ENCODE data around the gene EPB42.

The EPB42 gene

DNA sequence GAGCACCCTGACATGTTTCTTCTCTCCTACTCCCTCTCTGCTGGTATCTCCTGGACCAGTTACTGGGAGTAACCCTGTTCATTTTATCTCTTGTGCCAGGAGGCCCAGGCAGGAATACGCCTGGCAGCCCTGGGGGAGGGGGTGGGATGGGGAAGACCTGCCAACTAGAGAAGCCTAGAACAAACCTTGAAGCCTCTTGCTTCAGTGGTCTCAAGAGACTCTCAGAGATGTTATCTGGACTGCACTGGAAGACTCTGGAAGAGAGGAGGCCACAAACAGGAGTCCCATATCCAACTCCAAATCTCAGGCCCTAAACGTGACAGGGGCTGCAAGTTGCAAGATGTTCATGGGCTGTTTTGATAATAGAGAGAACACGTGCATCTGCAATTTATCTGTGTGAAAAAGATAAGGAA lies at the start of gene EPB42:
TSS of gene EPB42 (minus strand) at position 28 of the 413 bp plus-strand sequence. CDS start 193 bp downstream, outside the sequence.
- DNase-seq (ENCODE audit: low read depth): no peak

DNA sequence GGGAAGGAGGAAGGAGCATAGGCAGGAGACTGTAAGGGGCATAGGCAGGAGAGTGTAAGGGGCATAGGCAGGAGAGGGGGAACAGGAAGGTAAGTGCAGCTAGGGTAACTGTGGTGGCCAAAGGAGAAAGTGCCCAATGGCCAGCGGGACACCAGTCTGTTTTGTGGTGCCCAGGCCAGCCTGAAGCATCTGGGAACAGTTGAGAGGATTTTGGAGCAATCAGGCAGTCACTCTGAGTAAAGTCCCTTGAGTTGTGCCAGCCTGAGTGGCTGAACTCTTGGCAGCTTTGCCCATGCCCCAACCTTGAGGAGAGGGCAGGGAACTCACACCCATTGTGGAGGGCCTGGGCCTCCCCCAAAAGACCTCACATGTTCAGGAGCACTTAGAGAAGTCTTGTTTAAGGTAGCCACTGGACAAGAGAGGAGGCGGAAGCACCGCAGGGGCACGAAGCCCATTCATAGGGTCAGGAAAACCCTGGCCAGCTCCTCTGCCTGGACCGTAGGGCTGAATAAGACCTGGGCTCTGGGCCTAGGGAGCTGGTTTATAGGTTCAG lies 49.4 kb upstream of the EPB42 start:
- DNase-seq (ENCODE audit: low read depth): no peak

DNA sequence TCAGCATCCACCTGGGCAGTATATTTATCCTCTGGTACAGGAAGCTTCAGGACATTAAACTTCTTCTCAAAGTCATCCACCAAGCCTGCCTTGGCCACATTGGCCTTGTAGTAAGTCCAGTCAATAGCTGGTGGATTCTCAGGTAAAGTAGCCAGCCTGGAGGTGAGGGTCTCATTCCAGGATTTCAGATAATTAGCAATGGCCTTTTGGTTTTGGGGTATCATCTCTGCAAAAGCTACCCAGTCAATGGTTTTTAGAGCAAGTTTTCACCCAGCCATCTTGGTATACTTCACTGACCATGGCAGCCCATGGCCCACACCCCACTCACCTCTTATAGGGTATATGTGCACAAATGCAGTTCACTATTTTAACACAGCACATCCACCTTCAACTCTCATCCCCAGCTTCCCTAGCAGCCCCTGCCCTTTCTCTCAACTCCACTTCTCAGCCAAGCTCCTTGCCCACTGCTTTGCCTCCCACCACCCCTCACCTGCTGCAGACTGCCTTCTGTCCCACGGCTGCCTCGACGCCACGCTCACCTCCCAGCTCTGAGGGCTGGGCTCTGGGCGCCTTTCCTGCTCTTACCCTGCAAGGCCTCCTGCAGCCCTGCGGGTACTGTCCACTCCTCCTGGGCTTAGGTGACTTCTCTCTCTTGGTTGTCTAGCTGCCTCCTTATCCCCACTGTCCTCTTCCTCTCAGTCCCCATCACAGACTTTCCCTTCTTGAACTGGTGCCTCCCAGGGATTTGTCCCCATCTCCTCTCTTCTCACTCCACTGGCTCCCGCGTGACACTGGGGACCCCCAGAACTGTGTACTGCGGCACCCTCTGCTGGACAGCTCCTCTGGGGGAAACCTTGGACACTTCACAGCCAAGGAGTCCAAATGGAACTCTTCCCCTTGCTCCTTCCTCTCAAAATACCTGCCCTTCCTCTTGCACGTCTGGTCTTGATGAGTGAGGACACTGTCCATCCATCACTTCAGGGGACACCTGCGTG lies 47.6 kb upstream of the EPB42 start:
- peak; percentile 16 for DNase-seq (ENCODE audit: low read depth)

DNA sequence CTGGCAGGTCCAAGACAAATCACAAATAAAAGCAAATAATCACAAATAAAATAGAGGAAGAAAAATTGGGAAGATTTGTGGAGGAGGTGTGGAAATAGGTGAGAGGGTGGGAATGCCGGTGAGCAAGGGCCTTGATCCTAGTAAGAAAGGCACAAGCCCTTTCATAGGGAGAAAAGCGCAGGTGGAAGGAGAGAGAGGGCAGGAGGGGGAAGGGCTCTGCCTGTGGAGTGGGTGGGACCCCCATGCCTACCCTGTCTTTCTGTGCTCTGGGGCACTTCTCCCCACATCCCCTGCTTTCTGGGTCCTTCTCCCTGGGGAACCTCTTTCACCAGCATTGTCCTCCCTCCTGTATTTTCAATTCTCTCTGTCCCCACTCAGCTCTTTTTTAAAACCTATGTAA lies 46.6 kb upstream of the EPB42 start:
- DNase-seq (ENCODE audit: low read depth): no peak

DNA sequence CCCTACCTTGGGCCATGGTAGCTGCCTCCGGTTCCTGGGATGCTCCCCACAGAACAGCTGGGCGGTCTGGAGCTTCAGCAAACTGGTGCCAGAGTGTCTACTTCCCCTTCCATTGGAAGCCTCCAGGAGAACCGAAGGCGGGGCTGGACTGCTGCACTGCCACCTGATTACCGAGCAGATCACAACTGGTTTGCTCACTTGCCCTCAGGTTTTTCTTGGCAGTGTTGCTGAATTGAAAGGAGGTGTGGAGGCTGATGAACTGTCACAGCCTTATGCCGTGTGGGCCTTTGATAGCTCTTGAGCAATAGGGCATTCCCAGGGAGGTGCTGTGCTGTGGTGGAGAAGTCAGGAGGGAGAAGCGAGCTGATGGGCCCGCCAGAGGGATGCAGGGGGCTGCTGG lies 46.0 kb upstream of the EPB42 start, which contains the start of gene TGM5:
TSS of gene TGM5 (minus strand) at position 95 of the 400 bp plus-strand sequence. CDS start at position 16, 79 bp downstream.
- DNase-seq (ENCODE audit: low read depth): no peak

DNA sequence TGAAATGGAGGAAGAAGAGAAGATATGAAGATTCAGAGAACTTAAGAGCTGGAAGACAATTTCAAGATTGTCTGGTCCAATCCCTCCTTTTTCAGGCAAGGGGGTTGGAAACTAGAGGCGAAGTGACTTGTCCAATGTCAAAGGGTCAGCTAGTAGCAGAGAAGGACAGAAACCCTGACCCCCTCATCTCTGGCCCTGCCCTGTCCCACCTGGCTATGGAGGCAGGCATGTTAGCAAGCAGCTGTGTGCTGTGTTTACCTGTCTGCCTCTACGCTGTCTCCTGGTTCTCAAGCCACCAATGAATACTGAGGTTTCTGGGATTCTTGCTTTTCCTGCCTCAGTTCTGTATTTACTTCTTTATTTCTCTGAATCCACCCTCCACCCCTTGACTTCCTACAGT lies 45.6 kb upstream of the EPB42 start:
- DNase-seq (ENCODE audit: low read depth): no peak

DNA sequence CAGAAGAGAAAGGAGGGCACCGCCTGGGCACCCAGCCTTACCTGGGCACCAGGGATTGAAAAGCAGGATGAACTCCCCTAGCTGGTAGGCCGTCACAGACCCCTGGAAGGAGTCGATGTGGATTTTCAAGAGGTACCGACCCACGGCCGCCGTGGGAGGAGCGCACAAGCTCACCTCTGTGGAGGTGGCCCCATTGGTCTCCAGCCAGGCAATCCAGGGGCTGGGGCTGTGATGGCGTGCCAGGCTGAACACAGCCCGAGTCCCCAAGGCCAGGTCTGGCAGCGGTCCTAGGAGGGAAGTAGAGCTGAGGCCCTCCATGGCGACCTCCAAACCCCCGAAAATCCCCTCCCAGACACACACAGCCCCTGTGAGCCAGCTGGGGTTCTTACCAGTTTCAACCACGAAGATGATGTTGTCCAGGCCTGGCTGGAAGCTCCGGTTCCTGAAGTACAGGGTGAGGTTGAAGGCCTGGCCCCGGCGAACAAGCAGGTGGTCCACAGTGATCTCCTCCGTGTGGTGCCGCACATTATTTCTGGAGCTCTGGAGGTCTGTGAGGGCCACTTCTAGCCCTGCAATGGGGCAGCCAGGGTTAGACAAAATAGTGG lies 39.3 kb upstream of the EPB42 start:
- DNase-seq (ENCODE audit: low read depth): no peak

DNA sequence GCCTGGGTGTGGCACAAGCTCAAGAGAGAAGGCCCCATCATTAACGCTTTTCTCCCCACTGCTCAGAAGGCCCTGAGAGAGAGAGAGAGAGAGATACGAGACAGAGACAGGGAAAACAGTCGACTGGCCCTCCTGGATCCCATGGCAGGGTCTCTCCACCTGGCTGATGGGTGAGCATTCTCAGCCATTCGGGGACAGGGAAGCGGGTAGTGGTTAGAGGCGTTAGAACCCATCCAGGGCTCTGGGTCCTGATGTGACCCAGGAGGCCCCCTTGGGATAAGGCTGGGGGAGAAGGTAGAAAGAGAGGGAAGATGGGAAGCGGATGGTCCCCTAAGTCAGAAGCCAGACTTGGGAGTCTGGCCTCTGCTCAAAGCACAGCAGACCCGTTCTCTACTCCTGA lies 38.0 kb upstream of the EPB42 start:
- DNase-seq (ENCODE audit: low read depth): no peak

DNA sequence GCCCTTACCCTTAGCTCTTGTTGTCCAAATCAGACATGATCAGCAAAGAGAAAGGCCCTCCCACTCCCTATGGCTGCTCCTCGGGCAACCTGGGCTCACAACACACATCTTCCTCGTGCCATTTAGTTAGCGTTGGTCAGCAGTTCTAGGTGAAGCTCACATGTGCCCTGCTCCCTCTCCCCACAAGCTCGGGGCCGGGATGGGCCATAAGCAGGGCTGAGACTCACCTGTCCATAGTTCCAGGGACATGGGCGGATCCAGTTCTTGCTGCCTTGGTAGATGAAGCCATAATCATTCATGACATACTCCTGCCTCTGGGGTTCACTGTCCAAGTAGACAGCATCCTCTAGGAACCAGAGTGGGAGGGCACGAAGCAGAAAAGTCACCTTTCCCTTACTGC lies 35.5 kb upstream of the EPB42 start:
- no peak for DNase-seq (ENCODE audit: low read depth)

DNA sequence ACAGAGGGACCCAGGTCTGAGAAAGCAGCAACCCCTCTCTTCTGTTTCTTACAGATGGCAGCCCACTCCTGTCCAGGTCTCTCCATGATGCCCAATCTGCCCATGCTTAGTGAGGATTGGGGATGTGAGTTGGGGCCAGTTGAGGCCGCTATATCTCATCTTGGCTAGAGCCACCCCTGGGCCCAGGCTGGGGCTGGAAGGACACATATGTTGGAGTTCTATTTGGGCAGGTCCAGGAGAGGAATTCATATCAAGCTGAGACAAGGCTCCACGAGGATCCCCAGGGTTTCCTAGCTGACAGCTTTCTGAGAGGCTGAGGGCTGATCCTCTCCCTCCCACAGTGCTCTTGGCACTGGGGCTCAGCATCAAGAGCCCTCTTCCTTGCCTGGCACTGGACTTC lies 34.6 kb upstream of the EPB42 start:
- DNase-seq (ENCODE audit: low read depth): no peak

DNA sequence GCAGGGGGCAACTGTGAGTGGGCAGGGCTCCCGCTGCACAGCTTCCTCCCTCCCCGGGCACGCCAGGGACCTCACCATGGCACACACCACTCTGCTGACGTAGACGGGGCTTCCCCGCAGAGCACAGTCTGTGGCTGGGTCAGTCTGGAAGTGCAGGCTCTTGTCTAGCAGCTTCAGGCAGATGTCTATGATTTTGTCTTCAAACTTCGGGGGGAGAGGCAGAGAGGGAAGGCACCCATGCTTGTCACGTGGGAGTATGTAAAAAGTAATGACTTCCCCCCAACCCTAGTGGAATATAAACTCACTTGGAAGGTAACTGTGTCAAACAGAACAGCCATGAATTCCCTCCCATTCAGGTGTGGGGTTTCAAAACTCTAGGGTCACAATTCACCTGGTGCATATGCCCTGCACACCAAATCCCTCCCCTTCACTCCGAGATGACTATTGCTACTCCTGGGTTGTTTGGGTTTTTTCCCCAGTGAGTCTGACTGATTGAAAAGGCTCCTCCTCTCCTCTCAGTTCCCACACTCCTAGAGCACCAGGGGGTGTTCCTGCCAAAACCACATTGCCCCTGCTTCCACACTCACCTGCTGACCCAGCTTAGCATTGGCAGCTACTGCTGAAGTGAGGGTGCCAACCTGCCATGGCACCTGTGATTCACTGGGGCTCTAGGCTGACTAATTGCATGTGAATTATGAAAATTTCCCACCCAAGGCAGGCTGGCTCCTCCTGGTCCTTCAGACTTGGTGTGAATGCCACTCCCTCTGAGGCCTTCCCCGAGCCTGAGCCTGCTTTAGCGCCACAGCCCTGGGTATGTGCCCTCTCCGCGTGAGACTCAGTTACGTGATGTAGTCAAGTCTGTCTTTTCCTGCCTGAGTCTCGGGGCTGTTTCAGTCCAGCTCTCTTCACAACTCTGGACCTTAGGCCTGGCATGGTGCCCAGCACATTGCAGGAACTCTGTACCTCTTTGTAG lies 32.9 kb upstream of the EPB42 start:
- DNase-seq (ENCODE audit: low read depth): peak; percentile 20

DNA sequence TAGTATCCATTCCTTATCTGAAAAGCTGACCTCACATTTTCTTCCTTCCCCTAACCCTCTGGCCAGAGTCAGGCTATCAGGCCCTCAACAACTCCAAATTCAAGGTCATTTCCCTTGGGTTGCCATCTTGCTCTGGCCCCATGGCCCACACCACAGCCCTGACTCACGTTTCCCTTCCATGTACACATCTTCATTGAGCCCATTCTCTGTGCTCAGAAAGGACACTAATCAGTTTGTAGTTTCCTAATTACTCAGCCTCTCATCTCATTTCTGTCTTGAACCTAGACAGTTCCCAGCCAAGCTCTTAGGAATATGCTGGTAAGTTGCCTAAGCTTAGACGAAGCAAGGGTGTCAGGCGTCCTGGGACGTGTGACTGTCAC lies 31.0 kb upstream of the EPB42 start:
- peak; percentile 15 for DNase-seq (ENCODE audit: low read depth)

DNA sequence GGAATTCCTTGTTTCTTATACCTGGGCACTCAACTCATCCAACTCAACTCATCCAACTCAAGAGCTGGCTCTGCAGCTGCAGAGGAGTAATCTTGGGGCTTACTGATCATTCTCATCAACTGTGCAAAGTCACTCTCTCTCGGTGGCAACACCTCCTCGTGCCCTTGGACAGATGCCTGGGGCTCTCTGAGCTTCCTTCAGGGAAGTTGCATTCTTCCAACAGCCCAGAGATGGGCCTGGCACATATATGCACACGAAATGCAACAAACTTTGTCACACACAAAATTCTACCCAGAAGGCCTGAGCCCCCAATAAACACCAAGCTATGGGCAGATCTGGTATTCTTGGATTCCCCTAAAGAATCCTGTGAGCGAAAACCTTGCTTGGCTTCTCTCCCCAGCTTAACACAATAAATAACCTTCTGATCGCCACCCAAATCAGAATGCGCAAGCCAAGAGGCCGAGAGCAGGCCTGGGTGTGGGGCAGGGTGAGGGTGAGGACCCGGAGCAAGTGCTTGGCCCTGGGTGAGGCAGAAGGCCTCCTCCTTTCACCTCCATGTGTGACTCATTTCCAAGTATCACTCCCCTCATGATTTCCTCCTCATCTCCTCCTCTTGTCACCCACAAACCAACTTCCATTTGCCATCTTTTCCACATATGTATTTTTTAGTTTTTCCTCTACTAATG lies 30.5 kb upstream of the EPB42 start:
- DNase-seq (ENCODE audit: low read depth): no peak

DNA sequence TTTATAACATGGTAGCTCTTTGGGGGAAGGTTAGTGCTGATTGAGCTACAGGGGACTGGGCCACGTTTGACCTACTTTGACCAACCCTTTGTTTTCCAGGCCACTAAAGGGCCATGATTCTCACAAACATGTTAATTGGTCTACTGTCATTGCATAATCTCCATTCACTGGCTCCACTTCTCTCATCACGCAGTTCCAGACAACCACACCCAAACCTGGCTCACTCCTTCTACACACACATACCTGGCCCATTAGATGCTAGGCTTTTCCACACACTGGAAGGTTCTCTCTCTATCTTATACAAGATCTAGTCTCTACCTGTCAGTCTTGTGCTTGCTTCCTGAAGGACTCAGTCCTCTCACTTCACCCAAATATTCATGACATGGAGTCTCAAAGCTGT lies 30.0 kb upstream of the EPB42 start:
- DNase-seq (ENCODE audit: low read depth): no peak

DNA sequence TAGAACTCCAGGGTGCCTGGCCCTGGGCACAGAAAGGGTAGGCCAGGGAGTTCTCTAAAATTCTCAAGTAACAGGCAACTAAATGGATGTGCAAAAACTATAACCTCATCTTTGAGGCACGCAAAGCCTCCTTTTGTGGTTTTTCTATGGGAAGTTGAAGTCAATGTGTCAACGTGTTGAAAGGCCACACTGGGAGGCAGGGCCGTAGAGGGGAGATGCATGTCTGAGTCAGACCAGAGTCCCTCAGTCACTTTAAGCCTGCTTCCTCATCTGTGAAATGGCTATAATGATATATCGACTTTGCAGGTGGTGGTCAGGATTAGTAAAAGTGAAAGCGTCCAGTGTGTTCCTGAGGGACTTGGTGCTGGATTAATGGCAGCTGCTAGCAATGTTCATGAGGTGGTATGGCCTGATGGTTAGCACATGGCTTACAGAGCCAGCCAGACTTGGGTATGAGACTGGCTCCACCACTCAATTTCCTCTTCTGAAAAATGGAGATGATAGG lies 28.9 kb upstream of the EPB42 start:
- no peak for DNase-seq (ENCODE audit: low read depth)

DNA sequence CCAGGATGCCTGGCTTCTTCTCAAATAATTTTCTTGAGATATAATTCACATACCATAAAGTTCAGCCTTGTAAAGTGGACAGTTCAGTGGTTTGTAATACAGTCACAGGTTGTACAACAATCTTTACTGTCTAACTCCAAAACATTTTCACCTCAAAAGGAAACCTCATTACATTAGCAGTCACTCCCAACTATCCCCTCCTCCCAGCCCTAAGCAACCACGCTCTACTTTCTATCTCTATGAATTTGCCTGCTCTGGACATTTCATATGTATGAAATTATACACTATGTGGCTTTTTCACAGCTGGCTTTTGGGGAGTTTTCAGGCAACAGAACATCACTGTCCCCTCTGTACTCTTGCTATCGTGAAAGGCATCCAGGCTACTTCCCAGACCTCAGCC lies 28.4 kb upstream of the EPB42 start:
- DNase-seq (ENCODE audit: low read depth): no peak

DNA sequence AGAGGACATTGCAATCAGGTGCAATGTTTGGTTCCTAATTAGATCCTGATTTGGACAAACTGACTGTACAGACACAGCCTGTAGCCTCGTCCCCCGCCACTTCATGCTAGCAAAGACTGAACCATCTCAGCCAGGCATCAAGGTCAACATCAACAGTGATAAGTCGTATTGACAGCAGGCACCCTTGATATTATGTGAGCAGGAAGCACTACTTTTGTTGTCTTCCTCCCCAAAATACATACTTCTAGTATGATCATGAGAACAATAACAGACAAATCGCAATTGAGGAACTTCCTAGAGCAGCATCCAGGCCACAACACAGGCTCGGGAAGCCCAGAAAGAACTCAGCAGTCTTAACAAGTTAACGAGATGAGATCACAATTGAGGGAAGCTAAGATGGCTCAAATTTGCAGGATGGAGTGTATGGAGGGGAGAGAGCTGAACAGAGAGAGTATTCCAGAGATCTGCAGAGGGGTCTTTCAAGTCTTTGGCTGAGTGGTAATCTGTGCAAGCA lies 25.5 kb upstream of the EPB42 start:
- no peak for DNase-seq (ENCODE audit: low read depth)

DNA sequence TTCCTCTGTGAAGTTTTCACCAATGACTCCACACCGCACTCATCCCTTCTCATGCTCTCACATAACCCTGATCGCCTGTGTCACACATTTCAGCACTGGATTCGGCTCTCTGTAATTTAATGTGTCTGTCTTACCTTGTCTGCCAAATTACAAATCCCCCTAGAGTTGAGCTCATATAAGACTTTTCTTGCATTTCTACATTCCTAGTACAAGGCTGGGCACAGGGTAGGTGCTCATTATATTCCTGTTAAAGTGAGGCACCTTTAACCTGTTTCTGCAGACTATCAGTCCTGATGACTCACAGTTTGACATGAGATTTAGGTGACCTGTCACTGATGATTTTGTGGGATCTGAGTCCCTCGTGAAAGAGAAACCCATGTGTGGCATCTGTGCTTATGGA lies 23.3 kb upstream of the EPB42 start:
- DNase-seq (ENCODE audit: low read depth): no peak

DNA sequence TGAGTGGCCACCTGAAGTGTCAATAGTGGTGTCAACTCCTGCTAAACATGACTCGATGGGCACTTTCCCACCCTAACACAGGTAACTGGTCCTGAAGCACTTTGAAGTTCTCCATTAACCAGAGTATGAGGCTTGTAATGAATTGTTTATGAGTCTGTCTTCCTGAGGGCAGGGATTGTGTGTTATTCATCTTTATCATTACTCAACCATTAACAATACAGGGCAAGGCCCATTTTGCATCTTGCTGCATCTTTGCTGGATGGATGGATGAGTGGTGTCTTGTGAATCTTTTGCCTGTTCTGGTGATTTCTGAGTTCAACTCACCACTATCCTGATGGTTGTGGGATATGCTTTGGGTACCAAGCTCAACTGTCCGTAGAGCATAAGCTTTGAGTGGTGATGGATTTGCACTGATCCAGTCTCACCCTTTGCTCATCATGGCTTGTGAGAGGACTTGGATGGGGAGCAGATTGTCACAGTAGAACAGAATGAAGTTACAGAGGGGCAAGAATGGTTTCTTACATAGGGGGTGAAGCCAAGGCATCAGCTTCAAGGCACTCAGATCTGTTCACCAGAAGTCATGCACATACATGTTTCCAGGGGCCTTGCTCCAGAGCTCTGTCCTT lies 22.3 kb upstream of the EPB42 start:
- no peak for DNase-seq (ENCODE audit: low read depth)

DNA sequence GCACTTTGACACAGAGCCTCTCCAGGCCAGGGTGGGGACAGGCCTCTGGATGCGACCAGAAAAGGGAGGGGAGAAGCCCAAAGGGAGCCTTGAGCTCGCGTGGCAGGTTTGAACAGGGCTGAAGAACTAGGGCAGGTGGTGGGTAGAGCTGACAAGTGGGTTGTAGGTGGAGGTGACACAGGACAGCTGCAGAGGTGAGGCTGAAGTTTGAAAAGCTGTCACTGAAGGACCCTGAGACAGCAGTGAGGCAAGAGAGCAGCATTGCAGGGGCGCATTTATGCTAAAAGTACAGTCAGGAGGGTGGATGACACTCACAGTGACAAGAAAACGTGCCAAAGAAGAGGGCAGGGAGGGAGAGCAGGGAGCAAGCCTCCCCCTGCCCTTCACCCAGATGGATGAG lies 21.8 kb upstream of the EPB42 start:
- no peak for DNase-seq (ENCODE audit: low read depth)

All from activated T-cell treated with anti-CD3 and anti-CD28 coated beads for 48 hours (primary cell).